Activated CD4-positive, alpha-beta T cell treated with anti-CD3 and anti-CD28 coated beads for 48 hours (primary cell): ENCODE data around the gene NRAS.
A peak's percentile ranks its signal among the peaks of the same experiment; 100 is the strongest.

Experiments
- DNase-seq: peaks from one replicate; pipeline ENCODE4 v3.0.0-alpha.2; 2020

Gene NRAS

GRCh38 chr1:114671939-114672275 lies 44.7 kb downstream of the NRAS start:
- DNase-seq: no peak

DNA sequence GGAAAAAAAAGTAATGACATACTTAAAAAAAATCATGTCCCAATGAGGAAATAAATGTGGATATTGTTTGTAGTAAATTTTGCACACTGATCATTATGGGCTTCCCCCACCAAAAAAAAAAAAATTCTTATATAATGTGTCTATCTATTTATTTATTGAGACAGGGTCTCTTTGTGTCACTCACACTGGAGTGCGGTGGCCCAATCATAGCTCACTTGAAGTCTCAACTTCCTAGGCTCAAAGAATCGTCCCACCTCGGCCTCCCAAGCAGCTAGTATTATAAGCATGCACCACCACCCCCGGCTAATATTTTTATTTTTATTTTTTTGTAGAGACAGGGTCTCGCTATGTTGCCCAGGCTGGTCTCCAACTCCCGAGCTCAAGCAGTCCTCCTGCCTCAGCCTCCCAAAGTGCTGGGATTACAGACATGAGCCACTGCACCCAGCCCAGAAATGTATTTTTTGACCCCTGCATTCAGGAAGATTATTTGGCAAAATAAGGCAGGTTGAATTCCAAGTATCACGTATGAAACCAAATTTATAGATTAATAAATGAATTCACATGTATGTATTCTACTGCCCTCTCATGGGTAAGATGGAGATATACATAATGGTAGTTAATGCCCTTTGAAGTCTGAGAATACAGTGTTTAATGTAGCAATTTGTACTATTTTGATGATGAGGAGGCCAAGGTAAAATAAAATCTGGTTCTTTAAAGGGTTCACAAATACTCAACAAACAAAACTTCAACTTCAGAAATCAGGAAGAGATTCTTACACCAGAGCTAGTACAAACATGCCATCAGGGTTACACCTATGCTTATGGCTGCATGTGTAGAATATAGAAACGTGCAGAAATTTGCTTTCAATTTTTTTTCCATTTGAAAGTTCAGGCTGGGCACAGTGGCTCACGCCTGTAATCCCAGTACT lies 45.3 kb downstream of the NRAS start:
- DNase-seq: no peak

GRCh38 chr1:114670083-114671010 lies 46.2 kb downstream of the NRAS start:
- peak; percentile 88 for DNase-seq

GRCh38 chr1:114669562-114670082 lies 46.9 kb downstream of the NRAS start, which contains the start of gene DENND2C:
TSS of gene DENND2C (minus strand) at chr1:114670049. CDS start at chr1:114625984, 44,065 bp downstream.
- no peak for DNase-seq

GRCh38 chr1:114668784-114669561 lies 47.6 kb downstream of the NRAS start:
- DNase-seq: no peak

DNA sequence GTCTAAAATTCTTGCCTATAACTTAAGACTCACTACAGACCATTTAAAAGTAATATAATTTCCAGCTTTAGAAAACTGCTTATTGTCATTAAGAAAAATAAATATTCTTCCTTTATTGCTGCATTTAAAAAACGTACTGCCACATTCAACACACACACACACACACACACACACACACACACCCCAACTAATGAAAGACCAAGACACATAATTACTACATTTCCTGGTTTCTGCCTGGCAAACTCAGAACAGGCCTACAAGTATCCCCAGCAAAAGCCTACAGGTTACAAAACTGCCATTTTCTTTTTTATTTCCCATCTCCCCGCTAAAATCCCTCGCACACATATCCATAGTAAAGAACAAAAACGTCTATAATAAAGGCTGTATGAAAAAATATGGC lies 48.2 kb downstream of the NRAS start:
- no peak for DNase-seq

DNA sequence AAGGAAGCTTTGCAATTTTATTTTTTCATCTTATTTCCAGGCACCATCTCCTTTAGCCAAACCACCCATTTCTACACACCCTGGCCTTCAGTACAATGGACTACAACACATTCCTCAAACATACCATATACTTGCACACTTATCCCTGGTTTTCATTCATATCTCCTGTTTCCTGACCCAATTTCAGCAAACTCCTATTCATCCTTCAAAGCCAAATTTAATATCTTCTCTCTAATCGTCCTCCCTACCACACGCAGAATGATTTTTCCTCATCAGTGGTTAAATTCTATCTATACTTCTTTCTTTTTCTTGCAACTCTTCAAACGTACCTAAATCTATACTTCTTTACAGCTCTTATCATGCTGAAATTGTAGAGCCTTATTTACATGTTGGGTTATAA lies 49.6 kb downstream of the NRAS start:
- DNase-seq: no peak

DNA sequence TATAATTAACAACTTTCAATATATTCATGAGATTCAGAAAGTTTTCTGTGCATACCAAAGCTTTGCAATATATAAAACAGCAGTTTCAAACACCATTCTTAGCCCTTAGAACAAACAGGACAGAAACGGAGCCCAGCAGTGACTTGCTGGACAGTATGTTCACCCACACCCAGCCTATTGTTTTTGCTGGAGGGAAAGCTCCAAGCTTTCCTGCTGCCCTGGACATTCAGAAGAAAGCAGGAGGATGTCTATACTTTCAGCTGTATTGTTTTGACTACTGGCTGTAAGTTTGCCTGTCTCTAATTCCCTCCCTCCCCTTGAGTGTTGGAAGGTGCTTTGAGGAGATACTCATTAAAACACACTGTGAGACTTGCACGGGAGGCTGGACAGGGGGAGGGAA lies 56.3 kb downstream of the NRAS start:
- no peak for DNase-seq
